Fibroblast of mammary gland (primary cell): ENCODE results near the gene LURAP1L.
A peak's percentile ranks its signal among the peaks of the same experiment; 100 is the strongest.

ENCODE experiments used
- DNase-seq: peaks from one replicate; pipeline ENCODE4 v3.0.0-alpha.2; 2010; ENCODE audit warnings: low read depth
- H3K4me3 ChIP-seq: 2 replicates; pipeline ENCODE4 v1.5.1; 2011; ENCODE audit warnings: low read depth, mild to moderate bottlenecking, low read length, moderate library complexity; ENCODE audit not compliant: control insufficient read depth
- CTCF ChIP-seq: conservative IDR thresholded peaks from 2 replicates; pipeline ENCODE4 v1.5.1; 2011; ENCODE audit warnings: low read depth, low read length, inconsistent platforms; ENCODE audit not compliant: control insufficient read depth, insufficient read depth

Gene LURAP1L

DNA sequence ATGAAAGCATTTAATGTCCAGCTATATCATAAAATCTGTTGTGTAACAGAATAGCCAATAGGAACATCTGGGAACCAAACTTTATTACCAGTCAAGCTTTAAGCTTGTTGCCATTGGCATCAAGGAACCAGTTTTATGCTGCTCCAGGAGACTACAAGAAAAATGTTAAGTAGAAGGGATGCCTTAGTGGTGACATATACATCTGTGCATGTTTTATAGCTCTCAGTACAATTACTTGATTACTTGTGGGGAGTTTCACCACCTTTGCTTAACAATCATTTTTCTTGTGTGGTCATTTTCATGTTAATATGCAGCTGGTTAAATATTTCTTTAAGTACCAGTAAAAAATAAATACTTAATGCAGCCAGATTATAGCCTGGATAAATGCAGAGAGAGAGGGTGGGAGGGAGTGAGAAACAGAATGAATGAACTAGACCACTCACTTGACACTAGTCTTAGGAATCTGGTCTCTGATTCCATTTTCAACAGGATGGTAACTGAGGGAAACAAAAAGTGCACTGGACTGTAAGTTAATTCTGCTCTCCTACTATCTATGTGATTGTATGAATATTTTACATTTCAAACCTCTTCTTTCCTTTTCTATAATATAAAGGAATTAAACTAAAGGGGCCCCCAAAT is 35.7 kb upstream of the LURAP1L start:
- DNase-seq, result no peak
- H3K4me3 ChIP-seq, result no peak overlapping the region
- TF ChIP-seq CTCF, result no peak

DNA sequence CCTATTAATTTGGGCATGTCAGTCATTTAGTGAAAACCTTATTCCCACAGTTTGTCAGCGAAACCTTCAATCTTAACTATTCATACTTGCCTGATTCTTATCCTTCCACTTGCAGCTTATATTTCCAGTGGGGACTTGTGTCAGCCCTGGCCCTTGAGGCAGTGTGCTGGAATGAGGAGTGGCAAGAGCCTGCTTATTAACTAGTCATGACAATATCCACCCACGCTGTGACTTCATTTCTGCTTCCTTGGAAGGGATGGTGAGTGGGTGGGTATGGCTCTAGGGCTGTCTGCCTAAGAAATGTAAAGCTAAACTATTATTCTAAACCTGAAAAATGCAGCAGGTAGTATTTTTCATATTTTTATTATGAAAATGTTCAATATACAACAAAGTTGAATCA is 34.0 kb upstream of the LURAP1L start:
- no peak overlapping the region for H3K4me3 ChIP-seq
- TF ChIP-seq CTCF, result no peak
- DNase-seq, result peak; percentile 47

DNA sequence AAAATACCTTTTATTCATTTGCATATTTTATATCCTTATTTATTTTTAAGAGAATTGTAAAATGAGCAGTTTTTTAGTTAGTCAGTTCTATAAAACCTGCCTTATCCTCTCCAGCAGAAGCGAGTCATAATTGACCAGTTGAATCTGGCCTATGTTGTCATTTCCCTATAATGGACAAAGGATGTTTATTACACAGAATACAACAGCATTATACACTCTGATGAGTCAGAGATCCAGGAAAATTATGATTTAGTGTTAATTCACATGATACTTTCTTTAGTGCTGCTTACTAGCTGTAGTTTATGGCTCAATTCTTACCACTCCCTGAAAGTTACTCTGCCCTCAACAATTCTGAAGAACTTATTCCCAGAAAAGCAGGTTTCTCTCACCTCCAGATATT is 26.8 kb upstream of the LURAP1L start:
- no peak overlapping the region for H3K4me3 ChIP-seq
- peak; percentile 86 for DNase-seq
- no peak for TF ChIP-seq CTCF

DNA sequence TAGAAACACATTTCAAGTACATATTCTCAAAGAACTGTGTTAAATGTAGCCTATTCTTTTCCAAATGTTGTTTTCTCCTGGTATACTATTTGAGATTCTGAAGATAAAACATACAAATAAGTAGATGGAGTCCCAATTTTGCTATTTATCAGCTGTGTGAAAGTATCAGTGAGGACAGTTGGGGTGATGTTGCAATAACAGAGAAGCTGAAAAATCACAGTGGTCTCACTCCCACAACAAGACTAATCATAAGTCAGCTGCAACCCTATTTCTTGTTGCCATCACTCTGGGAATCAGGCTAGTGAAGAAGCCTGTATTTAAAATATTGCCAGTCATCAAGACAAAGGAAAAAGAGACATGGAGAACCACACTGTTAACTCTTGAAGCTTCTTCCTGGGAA is 25.9 kb upstream of the LURAP1L start:
- DNase-seq, result no peak
- H3K4me3 ChIP-seq, result no peak overlapping the region
- no peak for TF ChIP-seq CTCF

- TF ChIP-seq CTCF, result no peak
- H3K4me3 ChIP-seq, result no peak overlapping the region
These were observed 20.9 kb upstream of the LURAP1L start for GRCh38 chr9:12753931-12754330.

DNA sequence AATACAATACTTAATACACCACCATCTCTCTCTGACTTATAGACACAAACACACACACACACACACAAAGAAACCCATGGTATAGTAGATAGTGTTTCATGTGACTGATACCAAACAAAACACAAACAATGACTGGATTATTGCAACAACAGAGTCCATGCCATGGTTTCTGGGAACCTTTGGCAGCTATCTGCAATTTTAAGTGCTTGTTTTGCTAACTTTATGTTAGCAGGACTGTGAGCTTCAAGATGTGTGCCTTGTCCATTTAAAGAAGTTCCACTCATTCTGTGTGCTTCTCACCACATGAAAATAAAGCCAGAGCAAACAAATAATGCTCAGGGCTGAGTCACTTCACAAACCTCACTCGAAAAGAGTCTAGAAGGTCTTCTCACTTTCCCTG is 15.1 kb upstream of the LURAP1L start:
- peak; percentile 59 for DNase-seq
- no peak overlapping the region for H3K4me3 ChIP-seq
- no peak for TF ChIP-seq CTCF

More at GRCh38 chr9:12753931-12754330, 20.9 kb upstream of the LURAP1L start:
- no peak for DNase-seq

GRCh38 chr9:12760758-12761157 is 14.1 kb upstream of the LURAP1L start:
- H3K4me3 ChIP-seq, result no peak overlapping the region
- no peak for DNase-seq
- TF ChIP-seq CTCF, result no peak
